GM18909 (cell line): Measurements from ENCODE around the gene MACROD2.
"Not testable (repeated sequence)": the region's sequence is repeated elsewhere in the genome, so short reads cannot be mapped to it uniquely, and the experiment has no call there.

Experiments used
- ATAC-seq: cut with Tn5 transposase; IDR thresholded peaks from one replicate; pipeline ENCODE4 v1.9.1; 2021; ENCODE audit warnings: mild to moderate bottlenecking; ENCODE audit not compliant: unreplicated experiment, poor library complexity

Gene MACROD2

DNA sequence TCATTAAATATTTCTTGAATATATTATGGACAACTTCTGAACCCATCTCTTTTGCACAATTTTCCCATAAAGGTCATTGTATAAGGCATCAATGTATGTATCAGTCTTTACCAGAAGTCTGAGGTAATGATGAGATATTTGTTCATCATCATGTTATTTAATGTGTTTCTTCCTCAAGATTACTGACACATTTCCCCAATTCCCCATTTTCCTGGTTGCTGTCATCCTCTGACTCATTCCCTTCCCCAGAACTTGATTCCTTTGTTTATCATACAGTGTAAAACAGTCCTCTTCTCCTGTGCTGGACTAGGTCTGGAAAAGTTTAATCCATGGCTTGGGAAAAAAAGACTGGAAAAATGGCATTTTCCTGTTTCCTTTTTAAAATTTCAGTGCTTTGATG, 450.0 kb downstream of the MACROD2 start:
- no peak for ATAC-seq

DNA sequence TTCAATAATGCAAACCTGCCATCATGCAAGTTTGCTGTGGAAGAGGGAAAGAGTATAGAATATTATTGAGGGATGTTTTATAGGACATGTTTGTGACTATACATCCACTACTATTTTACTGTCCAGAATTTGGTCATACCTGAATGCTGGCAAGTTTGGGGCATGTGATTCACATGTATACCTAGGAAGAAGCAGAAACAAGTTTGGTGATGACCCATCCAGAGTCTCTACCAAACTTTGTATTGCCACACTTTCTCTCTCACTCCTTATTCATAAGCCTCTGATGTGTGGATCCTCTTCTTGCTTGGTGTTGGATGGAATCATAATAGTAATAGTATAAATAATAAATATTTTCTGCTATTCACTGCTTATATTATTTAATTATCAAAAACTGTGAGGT, 450.6 kb downstream of the MACROD2 start:
- ATAC-seq, result no peak

GRCh38 chr20:14446446-14446845, 451.1 kb downstream of the MACROD2 start:
- ATAC-seq, result no peak

DNA sequence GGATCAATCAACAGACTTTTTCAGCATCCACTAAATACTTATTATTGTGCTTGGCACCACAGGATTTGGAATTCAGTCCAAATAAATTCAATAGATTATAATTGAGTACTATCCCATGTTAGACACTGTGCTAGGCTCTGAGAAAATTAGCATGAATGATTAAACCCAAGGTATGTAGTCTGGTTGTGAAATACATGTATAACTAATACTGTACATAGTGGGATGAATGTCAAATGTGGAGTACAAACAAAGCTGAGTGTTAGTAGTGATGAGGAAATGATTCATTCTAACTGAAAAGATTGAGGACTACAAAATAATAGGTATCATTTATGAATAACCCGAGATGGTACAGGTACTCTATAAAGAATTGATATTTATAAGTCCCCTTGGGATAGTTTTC, 454.0 kb downstream of the MACROD2 start:
- no peak for ATAC-seq

DNA sequence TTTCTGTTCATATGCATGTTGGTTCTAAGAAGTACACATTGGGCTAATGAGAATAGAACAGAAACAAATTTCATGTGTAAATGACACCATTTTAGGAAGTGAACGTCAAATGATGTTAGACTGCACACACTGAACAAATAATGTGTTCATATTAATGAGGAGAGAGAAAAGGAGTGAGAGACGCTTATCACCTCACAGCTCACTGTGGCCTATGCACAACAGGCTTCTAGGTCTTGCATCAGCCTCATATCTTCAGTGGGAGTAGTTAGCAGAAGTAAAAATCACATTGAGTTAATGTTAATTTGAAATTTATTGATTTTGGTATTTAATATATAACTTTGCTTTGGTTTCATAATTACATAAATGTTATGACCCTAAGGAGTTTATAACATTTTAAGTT, 454.9 kb downstream of the MACROD2 start:
- no peak for ATAC-seq

DNA sequence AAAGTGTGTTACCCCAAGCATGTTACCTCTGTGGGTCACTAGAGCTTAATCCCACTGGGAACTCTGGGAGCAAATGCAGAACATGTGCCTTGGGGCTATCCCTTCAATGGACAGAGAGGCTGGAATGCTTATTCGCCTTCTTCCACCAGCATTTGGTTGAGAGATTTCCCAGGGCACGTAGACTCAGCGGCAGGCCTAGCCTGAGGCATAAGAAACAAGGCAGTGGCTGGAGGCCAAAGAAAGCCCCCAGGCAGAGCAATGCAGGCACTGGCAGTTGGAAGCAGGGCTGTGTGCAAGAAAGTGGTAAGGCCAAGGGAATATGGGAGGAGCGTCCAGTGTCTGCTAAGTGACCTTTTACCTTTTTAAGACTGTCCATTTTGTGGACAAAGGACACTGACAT, 456.1 kb downstream of the MACROD2 start:
- no peak for ATAC-seq

DNA sequence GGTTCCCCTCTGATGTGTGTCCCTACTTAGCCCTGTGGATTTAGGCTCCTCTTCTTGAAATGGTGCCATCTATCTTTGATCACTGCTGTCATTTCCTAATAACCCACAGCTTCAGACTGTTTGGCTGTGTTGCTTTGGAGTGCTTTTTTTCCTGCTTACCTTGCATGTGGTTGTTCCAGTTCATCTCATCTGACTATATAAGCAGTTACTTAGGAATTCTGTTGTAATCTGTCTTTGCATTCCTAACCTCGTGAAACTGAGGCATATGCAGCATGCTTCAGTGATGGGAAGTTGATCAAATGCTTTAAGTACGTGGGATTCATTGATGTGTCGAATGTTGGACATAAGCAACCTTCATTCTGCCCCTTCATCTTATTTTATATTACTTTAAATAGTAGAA, 457.9 kb downstream of the MACROD2 start:
- ATAC-seq, result no peak

DNA sequence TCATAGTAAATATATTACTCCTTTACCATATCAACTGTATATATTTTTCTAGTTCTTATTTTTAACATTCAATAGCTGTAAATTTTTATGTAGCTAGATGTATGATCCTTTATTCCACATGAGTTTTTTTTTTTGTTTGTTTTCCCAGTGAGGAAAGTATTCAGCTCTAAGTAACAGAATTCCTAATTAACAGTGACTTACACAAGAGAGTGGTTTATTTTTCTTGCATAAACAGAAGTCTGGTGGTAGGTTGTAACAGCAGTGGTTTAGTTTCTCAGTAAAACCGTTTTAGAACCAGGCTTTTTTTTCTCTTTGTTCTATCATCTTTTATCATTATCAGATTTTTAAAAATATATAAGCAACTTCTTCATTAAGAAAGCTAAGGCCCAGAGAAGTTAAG, 459.0 kb downstream of the MACROD2 start:
- ATAC-seq, result no peak

GRCh38 chr20:14467104-14467827, 471.9 kb downstream of the MACROD2 start:
- not testable (repeated sequence) for ATAC-seq

DNA sequence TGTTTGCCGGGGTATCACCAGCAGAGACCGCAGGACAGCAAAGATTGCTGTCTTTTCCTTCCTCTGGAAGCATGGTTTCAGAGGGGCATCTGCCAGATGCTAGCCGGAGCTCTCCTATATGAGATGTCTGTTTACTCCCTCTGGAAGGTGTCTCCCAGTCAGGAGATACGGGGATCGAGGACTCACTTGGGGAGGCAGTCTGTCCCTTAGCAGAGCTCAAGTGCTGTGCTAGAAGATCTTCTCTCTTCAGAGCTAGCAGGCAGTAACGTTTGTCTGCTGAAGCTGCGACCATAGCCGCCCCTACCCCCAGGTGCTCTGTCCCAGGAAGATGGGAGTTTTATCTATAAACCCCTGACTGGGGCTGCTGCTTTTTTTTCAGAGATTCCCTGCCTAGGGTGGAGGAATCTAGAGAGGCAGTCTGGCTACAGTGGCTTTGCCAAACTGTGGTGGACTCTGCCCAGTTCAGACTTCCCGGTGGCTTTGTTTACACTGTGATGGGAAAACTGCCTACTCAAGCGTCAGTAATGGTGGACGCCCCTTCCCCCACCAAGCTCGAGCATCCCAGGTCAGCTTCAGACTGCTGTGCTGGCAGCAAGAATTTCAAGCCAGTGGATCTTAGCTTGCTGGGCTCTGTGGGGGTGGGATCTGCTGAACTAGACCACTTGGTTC, 475.0 kb downstream of the MACROD2 start:
- ATAC-seq, result no peak

GRCh38 chr20:14470977-14471661, 475.8 kb downstream of the MACROD2 start:
- ATAC-seq, result no peak

DNA sequence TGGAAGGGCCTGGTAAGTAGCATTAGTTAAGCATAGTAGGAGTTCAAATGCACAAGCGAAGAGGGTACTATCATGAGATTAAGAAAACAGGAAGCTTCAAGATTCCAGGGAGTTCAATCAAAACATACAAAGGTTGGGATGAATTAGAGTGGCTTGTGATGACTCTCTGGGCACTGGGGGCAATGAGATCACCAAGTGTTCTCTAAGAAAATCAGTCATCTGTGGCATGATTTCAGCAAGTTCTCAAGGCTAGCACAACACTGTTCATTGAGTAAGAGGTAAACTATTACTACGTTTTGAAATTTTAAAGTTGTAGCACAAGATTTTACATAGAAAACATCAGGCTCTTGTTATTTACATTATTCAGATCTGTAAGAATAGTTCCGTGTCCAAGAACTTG, 481.8 kb downstream of the MACROD2 start:
- no peak for ATAC-seq

- ATAC-seq, result no peak
These were observed 482.8 kb downstream of the MACROD2 start for GRCh38 chr20:14478126-14478525.

DNA sequence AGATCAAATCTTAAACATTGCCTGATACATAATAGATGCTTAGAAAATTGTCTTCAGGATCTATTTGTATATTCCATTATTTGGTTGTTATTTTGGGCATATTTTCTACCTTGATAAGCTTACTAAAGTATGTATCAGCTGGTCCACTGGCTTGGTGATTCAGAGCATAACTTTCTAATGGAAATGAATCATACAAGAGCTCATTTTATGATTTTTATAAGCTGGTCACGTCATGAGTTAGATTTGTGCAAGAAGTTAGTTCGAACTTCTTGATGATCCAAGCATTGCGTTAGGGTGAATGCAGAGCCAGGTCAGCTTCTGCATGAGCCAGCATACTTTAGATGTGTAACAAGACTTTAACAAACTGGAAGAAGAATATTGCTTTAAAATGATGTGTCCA, 486.5 kb downstream of the MACROD2 start:
- no peak for ATAC-seq

- no peak for ATAC-seq
These were observed 492.9 kb downstream of the MACROD2 start for GRCh38 chr20:14488212-14488611.

- ATAC-seq, result no peak
These were observed 493.6 kb downstream of the MACROD2 start for GRCh38 chr20:14488756-14489479.

- no peak for ATAC-seq
These were observed 494.2 kb downstream of the MACROD2 start for GRCh38 chr20:14489544-14489943.

GRCh38 chr20:14491436-14491835, 496.1 kb downstream of the MACROD2 start:
- ATAC-seq, result no peak

DNA sequence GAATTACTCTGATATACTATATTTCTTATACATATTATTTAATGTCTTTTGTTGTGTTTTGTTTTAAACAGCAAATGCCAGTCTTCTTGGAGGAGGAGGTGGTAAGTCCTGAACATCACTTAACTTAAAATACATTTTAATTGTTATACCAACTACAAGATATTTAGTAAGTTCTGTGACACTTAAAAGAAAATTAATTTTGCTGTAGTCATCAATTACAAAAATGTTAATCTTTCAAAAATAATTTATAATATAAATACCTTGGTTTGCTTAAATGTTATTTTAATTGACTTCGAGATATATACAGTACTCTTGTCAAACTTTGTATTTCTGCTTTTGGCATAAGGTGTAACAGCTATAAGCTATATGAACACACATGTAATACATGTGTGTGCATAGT, 498.1 kb downstream of the MACROD2 start:
- ATAC-seq, result no peak

- no peak for ATAC-seq
These were observed 499.0 kb downstream of the MACROD2 start for GRCh38 chr20:14494355-14494754.

GRCh38 chr20:14495066-14495465, 499.8 kb downstream of the MACROD2 start:
- ATAC-seq, result no peak
